ENCODE measurements around the gene UFM1. TPM values are rescaled to one million over a fixed set of nuclear protein-coding genes. Genes with fewer than 3 reads are reported as not detected.

Gene UFM1
- total and polyA plus RNA-seq, 2 donors (not counting 1 experiment from before 2014, with no cell fraction given): 27.5 to 61.6 TPM

GRCh38 chr13:38386421-38386820 is 36.8 kb downstream of the UFM1 start:
- Histone ChIP-seq H4K20me1 (ENCODE audit: control insufficient read depth, insufficient read depth, low read length, poor library complexity, severe bottlenecking) (no peaks in the 10 kb centered on the region), H3K4me1 (ENCODE audit: control insufficient read depth in 2 of 2, insufficient read depth in 2 of 2, low read length in 2 of 2) (no peaks in the 10 kb centered on the region), H2AFZ (ENCODE audit: insufficient read depth, low read depth, low read length, poor library complexity, severe bottlenecking) (no peak overlapping the region), H3K36me3 (replicated peaks in 1 of 2; ENCODE audit: control extremely low read depth in 1 of 2, control insufficient read depth in 1 of 2, extremely low read depth in 1 of 2, insufficient read depth in 2 of 2, low read length in 1 of 2) (no peaks in the 10 kb centered on the region), H3K4me3 (ENCODE audit: control extremely low read depth in 1 of 5, extremely low read depth in 1 of 5, insufficient read depth in 1 of 5, low read depth in 2 of 5, low read length in 4 of 5) (no peak overlapping the region), H3K27me3 (replicated peaks in 1 of 4; ENCODE audit: control extremely low read depth in 1 of 4, control insufficient read depth in 3 of 4, insufficient read depth in 4 of 4, low read length in 3 of 4) (peaks cover 0 to 3% (median 0%) of the 10 kb centered on the region in 4 experiments), H3K27ac (ENCODE audit: low read length in 2 of 2) (no peak overlapping the region), H3K79me2 (ENCODE audit: control insufficient read depth, insufficient read depth, low read length) (no peaks in the 10 kb centered on the region), H3K4me2 (replicated peaks; ENCODE audit: low read depth, low read length, poor library complexity, severe bottlenecking) (no peak overlapping the region), H3K9ac (ENCODE audit: low read length) (no peak overlapping the region), H3K9me3 (ENCODE audit: control extremely low read depth in 1 of 3, control insufficient read depth in 2 of 3, insufficient read depth in 1 of 3, low read length in 2 of 3) (peaks cover 0 to 2% (median 0%) of the 10 kb centered on the region in 3 donors)
- peaks cover 3% of the 10 kb centered on the region for H3K27me3 Mint-ChIP-seq
- H3K4me3 Mint-ChIP-seq: no peak overlapping the region
- no peaks in the 10 kb centered on the region for H3K4me1 Mint-ChIP-seq
- POLR2A ChIA-PET: no interaction called here
- CTCF ChIA-PET: no interaction called here
- DNase-seq: no peak
- intact Hi-C loops (cut with micrococcal nuclease): no loop called here
- peaks cover 4% of the 10 kb centered on the region for H3K9me3 Mint-ChIP-seq (ENCODE audit: insufficient read depth)
- WGBS (ENCODE audit: insufficient coverage): no CpG with 5 or more reads among the region's 1 CpG
- TF ChIP-seq EZH2 (IDR thresholded peaks at IDR 0.05; ENCODE audit: borderline replicate concordance, insufficient read depth, low read depth, low read length, poor library complexity, severe bottlenecking) (no peak), CTCF (IDR thresholded peaks at IDR 0.05) (no peak)
- H3K27ac Mint-ChIP-seq: no peak overlapping the region
- no peak for ATAC-seq (ENCODE audit: low read depth)

- TF ChIP-seq CTCF (IDR thresholded peaks at IDR 0.05): no peak
- no peak for TF ChIP-seq EZH2 (IDR thresholded peaks at IDR 0.05; ENCODE audit: borderline replicate concordance, insufficient read depth, low read depth, low read length, poor library complexity, severe bottlenecking)
- Histone ChIP-seq H3K4me2 (replicated peaks; ENCODE audit: low read depth, low read length, poor library complexity, severe bottlenecking) (no peak overlapping the region), H3K9me3 (ENCODE audit: control extremely low read depth in 1 of 3, control insufficient read depth in 2 of 3, insufficient read depth in 1 of 3, low read length in 2 of 3) (peaks cover 0 to 6% (median 4%) of the 10 kb centered on the region in 3 donors), H3K79me2 (ENCODE audit: control insufficient read depth, insufficient read depth, low read length) (no peaks in the 10 kb centered on the region), H3K27ac (ENCODE audit: low read length in 2 of 2) (no peak overlapping the region), H3K36me3 (replicated peaks in 1 of 2; ENCODE audit: control extremely low read depth in 1 of 2, control insufficient read depth in 1 of 2, extremely low read depth in 1 of 2, insufficient read depth in 2 of 2, low read length in 1 of 2) (no peaks in the 10 kb centered on the region), H3K9ac (ENCODE audit: low read length) (no peak overlapping the region), H3K4me3 (ENCODE audit: control extremely low read depth in 1 of 5, extremely low read depth in 1 of 5, insufficient read depth in 1 of 5, low read depth in 2 of 5, low read length in 4 of 5) (no peak overlapping the region), H3K27me3 (replicated peaks in 1 of 4; ENCODE audit: control extremely low read depth in 1 of 4, control insufficient read depth in 3 of 4, insufficient read depth in 4 of 4, low read length in 3 of 4) (peaks cover 0 to 3% (median 0%) of the 10 kb centered on the region in 4 experiments), H3K4me1 (ENCODE audit: control insufficient read depth in 2 of 2, insufficient read depth in 2 of 2, low read length in 2 of 2) (no peaks in the 10 kb centered on the region), H4K20me1 (ENCODE audit: control insufficient read depth, insufficient read depth, low read length, poor library complexity, severe bottlenecking) (no peaks in the 10 kb centered on the region), H2AFZ (ENCODE audit: insufficient read depth, low read depth, low read length, poor library complexity, severe bottlenecking) (no peak overlapping the region)
- Mint-ChIP-seq H3K9me3 (ENCODE audit: insufficient read depth) (peaks cover 6% of the 10 kb centered on the region), H3K27ac (no peak overlapping the region), H3K27me3 (peaks cover 7% of the 10 kb centered on the region), H3K4me1 (no peaks in the 10 kb centered on the region), H3K4me3 (no peak overlapping the region)
- ATAC-seq (ENCODE audit: low read depth): no peak
- POLR2A ChIA-PET: no interaction called here
- WGBS (ENCODE audit: insufficient coverage): 63% methylated on average over 2 of the region's 2 CpGs
- intact Hi-C loops (cut with micrococcal nuclease): no loop called here
- CTCF ChIA-PET: no interaction called here
- DNase-seq: no peak
Measured at GRCh38 chr13:38391341-38391740, 41.7 kb downstream of the UFM1 start.

Measured in B cell (primary cell).